Right lobe of liver (tissue), 4 donors: ENCODE results near the gene DDX20.

Experiments
- POLR2A ChIP-seq: fragments of 450-650 bp; IDR thresholded peaks from one replicate; pipeline ENCODE4 v1.6.1; 2017; ENCODE audit warnings: antibody characterized with exemption, mild to moderate bottlenecking
- TF ChIP-seq, protein P1 (sequence below), 4 donors: fragments of 200-600 bp in 3 of 4; fragments of 450-650 bp in 1 of 4; IDR thresholded peaks; one replicate each; pipeline versions ENCODE4 v1.5.1 to v1.8.0; 2016 to 2022; ENCODE audit warnings: antibody characterized with exemption in 4 of 4, mild to moderate bottlenecking in 2 of 4
- donor health status: DM: no; HTN: no; CAD: no.
- donor health status: DM: no; HTN: no; CAD: no.
- donor health status: DM: no; HTN: yes; CAD: no.

DNA sequence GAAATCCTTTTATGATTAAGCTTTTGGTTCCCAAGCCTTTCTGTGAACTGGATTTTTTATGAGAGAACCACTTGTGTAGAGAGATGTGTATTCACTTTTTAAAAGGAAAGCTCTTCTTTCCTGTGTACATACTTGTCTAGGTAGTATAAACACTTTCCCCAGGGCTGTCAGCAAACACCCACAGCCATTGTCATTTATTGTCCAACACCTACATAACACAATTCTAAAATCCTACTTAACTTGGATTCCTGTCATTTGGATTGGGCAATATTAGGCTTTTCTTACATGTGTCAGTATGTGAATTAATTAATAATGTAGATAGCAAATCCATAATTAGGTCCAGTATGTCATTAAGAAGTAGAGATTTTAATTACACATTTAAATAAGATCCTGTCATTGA, 12.3 kb downstream of the DDX20 start:
- TF ChIP-seq, protein P1, sequence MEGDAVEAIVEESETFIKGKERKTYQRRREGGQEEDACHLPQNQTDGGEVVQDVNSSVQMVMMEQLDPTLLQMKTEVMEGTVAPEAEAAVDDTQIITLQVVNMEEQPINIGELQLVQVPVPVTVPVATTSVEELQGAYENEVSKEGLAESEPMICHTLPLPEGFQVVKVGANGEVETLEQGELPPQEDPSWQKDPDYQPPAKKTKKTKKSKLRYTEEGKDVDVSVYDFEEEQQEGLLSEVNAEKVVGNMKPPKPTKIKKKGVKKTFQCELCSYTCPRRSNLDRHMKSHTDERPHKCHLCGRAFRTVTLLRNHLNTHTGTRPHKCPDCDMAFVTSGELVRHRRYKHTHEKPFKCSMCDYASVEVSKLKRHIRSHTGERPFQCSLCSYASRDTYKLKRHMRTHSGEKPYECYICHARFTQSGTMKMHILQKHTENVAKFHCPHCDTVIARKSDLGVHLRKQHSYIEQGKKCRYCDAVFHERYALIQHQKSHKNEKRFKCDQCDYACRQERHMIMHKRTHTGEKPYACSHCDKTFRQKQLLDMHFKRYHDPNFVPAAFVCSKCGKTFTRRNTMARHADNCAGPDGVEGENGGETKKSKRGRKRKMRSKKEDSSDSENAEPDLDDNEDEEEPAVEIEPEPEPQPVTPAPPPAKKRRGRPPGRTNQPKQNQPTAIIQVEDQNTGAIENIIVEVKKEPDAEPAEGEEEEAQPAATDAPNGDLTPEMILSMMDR (IDR thresholded peaks at IDR 0.05) = no peak
- no peak for TF ChIP-seq POLR2A
